GM12891 (cell line): Measurements from ENCODE around the gene GLYR1. TPM values are rescaled to one million over a fixed set of nuclear protein-coding genes. Genes with fewer than 3 reads are reported as not detected.
"Not testable (repeated sequence)": the region's sequence is repeated elsewhere in the genome, so short reads cannot be mapped to it uniquely, and the experiment has no call there.

Experiments
- DNase-seq: peaks from one replicate; pipeline ENCODE4 v3.0.0; 2011; ENCODE audit warnings: low spot score; ENCODE audit not compliant: insufficient read length
- FAIRE-seq: peaks from 2 replicates; lab custom pipeline; 2011; peaks lifted over from hg19 to GRCh38; lab: Jason Lieb, UNC
- PAX5 ChIP-seq: IDR thresholded peaks from 2 replicates; pipeline ENCODE4 v1.6.1; 2011; ENCODE audit warnings: low read length, moderate library complexity, mild to moderate bottlenecking; ENCODE audit not compliant: insufficient read depth, severe bottlenecking
- POLR2A ChIP-seq: IDR thresholded peaks from 2 replicates; pipeline ENCODE4 v1.6.1; 2011; ENCODE audit warnings: low read depth, low read length, control low read depth
- POLR2AphosphoS5 ChIP-seq: IDR thresholded peaks from 2 replicates; pipeline ENCODE4 v1.6.1; 2011; ENCODE audit warnings: low read depth, low read length, control low read depth
- POU2F2 ChIP-seq: IDR thresholded peaks from 2 replicates; pipeline ENCODE4 v1.6.1; 2011; ENCODE audit warnings: low read depth, mild to moderate bottlenecking, control low read depth, low read length, moderate library complexity
- SPI1 ChIP-seq: IDR thresholded peaks from 2 replicates; pipeline ENCODE4 v1.6.1; 2011; ENCODE audit warnings: low read depth, low read length, control low read depth
- TAF1 ChIP-seq: IDR thresholded peaks from 2 replicates; pipeline ENCODE4 v1.6.1; 2011; ENCODE audit warnings: low read depth, low read length, control low read depth
- polyA plus RNA-seq: library from polyadenylated mRNA; unstranded; fragments of >200 nt; gene quantifications from one replicate; pipeline ENCODE4 v1.2.1, GENCODE V29; 2012; ENCODE audit warnings: low read depth, missing spikeins, inconsistent platforms; ENCODE audit not compliant: missing spikeins

The GLYR1 gene
- polyA plus RNA-seq = 38.9 TPM

GRCh38 chr16:4846901-4847773 lies at the start of gene GLYR1, which contains the start of gene UBN1:
Gene GLYR1 (minus strand): TSS chr16:4847288. CDS start chr16:4847265, 23 bp downstream.
Gene UBN1 (plus strand): TSS chr16:4847481. CDS start chr16:4852918, 5,437 bp downstream.
- peak; percentile 95 for DNase-seq
- FAIRE-seq = peak; percentile 99
- TF ChIP-seq TAF1 = peak; percentile 89
- 0 out of 2 replicates have a peak, but pooled peaks have one; percentile 42 for TF ChIP-seq POU2F2
- no peak for TF ChIP-seq SPI1
- peak; percentile 71; the same call in 1 of the 2 replicates for TF ChIP-seq POLR2A
- TF ChIP-seq POLR2AphosphoS5 = peak; percentile 81
- TF ChIP-seq PAX5 = no peak

DNA sequence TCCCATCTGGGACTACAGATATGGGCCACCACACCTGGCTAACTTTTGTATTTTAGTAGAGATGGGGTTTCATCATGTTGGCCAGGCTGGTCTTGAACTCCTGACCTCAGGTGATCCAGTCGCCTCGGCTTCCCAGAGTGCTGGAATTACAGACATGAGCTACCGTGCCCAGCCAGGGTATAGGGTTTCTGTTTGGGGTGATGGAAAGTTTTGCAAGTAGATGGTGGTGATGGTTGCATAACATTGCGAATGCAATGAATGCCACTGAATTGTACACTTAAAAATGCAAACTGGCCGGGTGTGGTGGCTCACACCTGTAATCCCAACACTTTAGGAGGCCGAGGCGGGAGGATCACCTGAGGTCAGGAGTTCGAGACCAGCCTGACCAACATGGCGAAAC lies 49.7 kb upstream of the GLYR1 start:
- FAIRE-seq, DNase-seq: not testable (repeated sequence)

GRCh38 chr16:4895366-4895765 lies 48.3 kb upstream of the GLYR1 start:
- TF ChIP-seq POU2F2 (no peak), SPI1 (no peak), PAX5 (no peak), POLR2A (no peak), POLR2AphosphoS5 (no peak)
- no peak for FAIRE-seq
- DNase-seq = no peak

GRCh38 chr16:4894276-4895150 lies 47.4 kb upstream of the GLYR1 start:
- no peak for FAIRE-seq
- DNase-seq = no peak
- TF ChIP-seq TAF1 (no peak), PAX5 (no peak), POLR2AphosphoS5 (no peak), SPI1 (no peak), POLR2A (no peak), POU2F2 (no peak)

- DNase-seq (no peak), FAIRE-seq (no peak)
- TF ChIP-seq POLR2A (no peak), POU2F2 (no peak), POLR2AphosphoS5 (no peak), PAX5 (no peak), TAF1 (no peak), SPI1 (no peak)
These were observed 46.2 kb upstream of the GLYR1 start for GRCh38 chr16:4893103-4893862.

DNA sequence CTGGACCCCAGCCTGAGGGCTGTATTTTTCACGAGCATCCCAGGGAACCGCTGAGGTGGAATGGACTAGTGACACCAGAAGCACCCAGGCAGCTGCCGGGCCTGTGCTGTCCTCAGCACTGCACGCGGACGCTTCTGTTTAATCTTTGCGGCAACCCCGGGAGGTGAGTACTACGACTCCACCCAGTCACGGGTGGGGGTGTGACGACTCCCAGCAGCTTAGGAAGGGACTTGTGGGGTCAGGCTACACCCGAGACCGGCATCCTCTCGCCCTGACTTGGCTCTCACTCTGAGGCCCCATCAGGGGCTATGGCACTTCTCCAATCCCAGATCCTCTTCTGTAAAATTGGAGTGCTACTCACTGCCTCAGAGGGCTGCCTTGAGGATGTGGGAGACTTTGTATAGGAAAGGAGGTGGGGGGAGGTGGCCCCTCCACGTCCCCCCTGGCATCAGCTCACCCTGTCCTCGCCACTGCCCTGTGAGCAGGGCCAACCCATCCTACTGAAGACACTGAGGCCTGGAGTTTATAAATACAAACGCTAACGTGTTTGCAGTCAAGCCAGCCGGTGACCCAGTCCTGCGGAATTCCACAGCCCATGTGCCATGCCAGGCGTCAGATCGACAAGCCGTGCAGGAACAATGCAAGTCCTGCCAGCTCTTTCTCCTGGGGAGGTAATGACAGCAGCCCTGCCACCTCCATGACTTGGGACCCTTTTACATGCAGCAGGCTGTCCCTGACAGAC lies 45.4 kb upstream of the GLYR1 start:
- DNase-seq (no peak), FAIRE-seq (no peak)
- TF ChIP-seq POLR2AphosphoS5 (no peak), PAX5 (no peak), POU2F2 (no peak), TAF1 (no peak), POLR2A (no peak), SPI1 (no peak)

DNA sequence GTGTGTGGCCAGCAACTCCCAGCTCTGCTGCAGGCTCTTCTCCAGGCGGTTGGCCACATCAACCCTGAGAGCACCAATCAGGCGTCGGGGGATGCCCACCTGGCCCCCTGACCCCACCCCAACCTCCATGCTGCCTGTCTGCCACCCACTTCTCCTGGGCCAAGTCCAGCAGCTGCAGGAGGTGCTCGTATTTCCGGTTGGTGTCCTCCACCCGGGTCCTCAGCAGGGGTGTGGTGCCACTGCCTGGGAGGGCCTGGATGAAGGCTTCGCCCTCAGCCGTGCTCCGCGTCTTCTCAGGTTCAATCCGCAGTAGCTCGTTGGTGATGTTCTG lies 44.8 kb upstream of the GLYR1 start:
- FAIRE-seq (no peak), DNase-seq (no peak)
- TF ChIP-seq PAX5 (no peak), SPI1 (no peak), POU2F2 (no peak), TAF1 (no peak), POLR2AphosphoS5 (no peak), POLR2A (no peak)

- no peak for DNase-seq
- FAIRE-seq = no peak
- no peak for TF ChIP-seq POLR2AphosphoS5
- TF ChIP-seq TAF1 = no peak
- no peak for TF ChIP-seq POLR2A
- no peak for TF ChIP-seq PAX5
- TF ChIP-seq POU2F2 = no peak
- no peak for TF ChIP-seq SPI1
These were observed 44.2 kb upstream of the GLYR1 start for GRCh38 chr16:4891097-4891885.
